Measurements from ENCODE around the gene CFAP210. TPM values are rescaled to one million over a fixed set of nuclear protein-coding genes. Genes with fewer than 3 reads are reported as not detected.
"Not testable (repeated sequence)": the region's sequence is repeated elsewhere in the genome, so short reads cannot be mapped to it uniquely, and the experiment has no call there.

The CFAP210 gene
- total RNA-seq, 3 donors from 2014 or later: 0.66 to 3.4 TPM; not detected in 1

DNA sequence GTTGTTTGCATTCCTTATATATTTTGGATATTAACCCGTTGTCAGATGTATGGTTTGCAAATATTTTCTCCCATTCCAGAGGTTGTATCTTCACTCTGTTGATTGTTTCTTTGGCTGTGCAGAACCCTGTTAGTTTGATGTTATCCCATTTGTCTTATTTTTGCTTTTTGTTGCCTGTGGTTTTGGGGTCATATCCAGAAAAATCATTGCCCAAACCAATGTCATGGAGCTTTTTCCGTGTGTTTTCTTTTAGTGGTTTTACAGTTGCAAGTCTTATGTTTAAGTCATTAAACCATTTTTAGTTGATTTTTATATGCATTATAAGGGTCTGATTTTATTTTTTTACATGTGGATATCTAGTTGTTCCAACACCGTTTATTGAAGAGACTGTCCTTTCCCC lies 74.3 kb downstream of the CFAP210 start:
- H3K27ac ChIP-seq: no peak overlapping the region
- intact Hi-C loops (cut with DNase I; ENCODE audit: low total_unique reads): no loop called here
- no peaks in the 10 kb centered on the region for H3K36me3 ChIP-seq
- H3K4me3 ChIP-seq: no peak overlapping the region
- H3K4me1 ChIP-seq: no peaks in the 10 kb centered on the region
- no peaks in the 10 kb centered on the region for H3K27me3 ChIP-seq
- DNase-seq (ENCODE audit: low spot score in 2 of 2): no peak
- no peak for TF ChIP-seq POLR2A (IDR thresholded peaks at IDR 0.05)
- TF ChIP-seq, protein P1, sequence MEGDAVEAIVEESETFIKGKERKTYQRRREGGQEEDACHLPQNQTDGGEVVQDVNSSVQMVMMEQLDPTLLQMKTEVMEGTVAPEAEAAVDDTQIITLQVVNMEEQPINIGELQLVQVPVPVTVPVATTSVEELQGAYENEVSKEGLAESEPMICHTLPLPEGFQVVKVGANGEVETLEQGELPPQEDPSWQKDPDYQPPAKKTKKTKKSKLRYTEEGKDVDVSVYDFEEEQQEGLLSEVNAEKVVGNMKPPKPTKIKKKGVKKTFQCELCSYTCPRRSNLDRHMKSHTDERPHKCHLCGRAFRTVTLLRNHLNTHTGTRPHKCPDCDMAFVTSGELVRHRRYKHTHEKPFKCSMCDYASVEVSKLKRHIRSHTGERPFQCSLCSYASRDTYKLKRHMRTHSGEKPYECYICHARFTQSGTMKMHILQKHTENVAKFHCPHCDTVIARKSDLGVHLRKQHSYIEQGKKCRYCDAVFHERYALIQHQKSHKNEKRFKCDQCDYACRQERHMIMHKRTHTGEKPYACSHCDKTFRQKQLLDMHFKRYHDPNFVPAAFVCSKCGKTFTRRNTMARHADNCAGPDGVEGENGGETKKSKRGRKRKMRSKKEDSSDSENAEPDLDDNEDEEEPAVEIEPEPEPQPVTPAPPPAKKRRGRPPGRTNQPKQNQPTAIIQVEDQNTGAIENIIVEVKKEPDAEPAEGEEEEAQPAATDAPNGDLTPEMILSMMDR (IDR thresholded peaks at IDR 0.05): no peak
- TF ChIP-seq POLR2AphosphoS5 (IDR thresholded peaks at IDR 0.05): no peak
- peaks cover 8% of the 10 kb centered on the region in 2 donors for H3K9me3 ChIP-seq

GRCh38 chr2:169615982-169616381 lies 78.2 kb downstream of the CFAP210 start:
- H3K4me1 ChIP-seq; H3K36me3 ChIP-seq; H3K27me3 ChIP-seq; intact Hi-C loops (cut with DNase I; ENCODE audit: low total_unique reads); H3K27ac ChIP-seq; H3K9me3 ChIP-seq; H3K4me3 ChIP-seq; DNase-seq (ENCODE audit: low spot score in 2 of 2): not testable (repeated sequence)

DNA sequence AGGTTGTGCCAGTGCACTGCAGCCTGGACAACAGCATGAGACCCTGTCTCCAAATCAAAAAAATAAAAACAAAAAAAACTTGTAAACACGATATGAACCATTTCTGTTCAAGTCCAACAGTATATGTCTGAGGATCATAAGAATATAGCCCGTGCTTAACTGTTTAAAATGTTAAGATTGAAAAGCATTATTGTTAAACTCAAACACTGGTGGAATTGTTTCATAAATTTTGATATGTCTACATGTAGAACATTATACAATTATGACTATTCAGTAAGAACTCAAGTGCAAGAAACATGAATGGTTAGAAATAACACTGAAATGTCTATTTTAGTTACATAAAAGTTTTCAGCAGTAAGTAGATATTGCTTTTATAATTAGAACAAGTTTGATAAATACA lies 80.3 kb downstream of the CFAP210 start:
- no peaks in the 10 kb centered on the region for H3K27me3 ChIP-seq
- H3K4me3 ChIP-seq: no peak overlapping the region
- no peaks in the 10 kb centered on the region for H3K4me1 ChIP-seq
- H3K27ac ChIP-seq: no peak overlapping the region
- no peak for TF ChIP-seq POLR2AphosphoS5 (IDR thresholded peaks at IDR 0.05)
- TF ChIP-seq, protein P1 (IDR thresholded peaks at IDR 0.05): no peak
- intact Hi-C loops (cut with DNase I; ENCODE audit: low total_unique reads): no loop called here
- H3K36me3 ChIP-seq: peaks cover 4% of the 10 kb centered on the region
- no peak for DNase-seq (ENCODE audit: low spot score in 2 of 2)
- peaks cover 8% of the 10 kb centered on the region in 2 donors for H3K9me3 ChIP-seq

DNA sequence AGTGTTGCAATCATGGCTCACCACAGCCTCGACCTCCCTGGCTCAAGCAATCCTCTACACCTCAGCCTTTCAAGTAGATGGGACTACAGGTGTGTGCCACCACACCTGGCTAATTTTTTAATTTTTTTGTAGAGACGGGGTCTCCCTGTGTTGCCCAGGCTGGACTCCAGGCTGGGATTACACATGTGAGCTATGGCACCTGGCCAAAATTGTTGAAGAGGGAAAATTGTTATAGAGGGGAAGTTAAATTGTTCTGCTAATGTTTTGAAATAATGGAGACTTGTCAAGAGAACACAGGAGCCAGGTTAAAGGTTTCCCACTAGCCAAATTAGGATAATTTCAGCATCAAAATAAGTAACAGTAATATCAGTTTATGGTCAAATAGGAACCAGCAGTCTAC lies 84.9 kb downstream of the CFAP210 start:
- H3K36me3 ChIP-seq: peaks cover 4% of the 10 kb centered on the region
- no peaks in the 10 kb centered on the region for H3K9me3 ChIP-seq
- no peak overlapping the region for H3K27ac ChIP-seq
- intact Hi-C loops (cut with DNase I; ENCODE audit: low total_unique reads): no loop called here
- DNase-seq (ENCODE audit: low spot score in 2 of 2): no peak
- no peak for TF ChIP-seq POLR2A (IDR thresholded peaks at IDR 0.05)
- TF ChIP-seq, protein P1 (IDR thresholded peaks at IDR 0.05): no peak
- no peak for TF ChIP-seq POLR2AphosphoS5 (IDR thresholded peaks at IDR 0.05)
- no peak overlapping the region for H3K4me3 ChIP-seq
- no peaks in the 10 kb centered on the region for H3K4me1 ChIP-seq
- no peaks in the 10 kb centered on the region for H3K27me3 ChIP-seq

DNA sequence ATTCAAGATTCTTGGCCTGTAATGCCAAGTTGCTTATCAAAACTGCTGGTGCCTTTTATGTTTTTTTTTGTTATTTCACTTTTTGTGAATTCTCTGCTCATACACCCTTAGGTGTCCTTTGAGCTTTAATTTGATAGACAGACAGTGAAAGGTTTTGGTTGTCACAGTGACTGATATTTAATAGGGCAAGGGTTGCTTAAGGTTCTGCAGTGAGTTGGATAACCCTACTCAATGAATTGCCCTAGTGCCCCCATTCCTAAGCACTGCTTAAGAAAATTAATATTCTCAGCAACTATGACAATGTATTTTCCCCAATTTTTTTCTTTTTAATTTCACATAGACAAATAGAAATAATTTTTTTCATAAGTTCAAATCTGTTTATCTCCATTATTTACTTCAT lies 94.6 kb downstream of the CFAP210 start:
- intact Hi-C loops (cut with DNase I; ENCODE audit: low total_unique reads): no loop called here

More for the DNA sequence above, 94.6 kb downstream of the CFAP210 start:
- no peak for DNase-seq (ENCODE audit: low spot score in 2 of 2)
- Histone ChIP-seq H3K4me3 (no peak overlapping the region), H3K9me3 (no peaks in the 10 kb centered on the region), H3K27me3 (no peaks in the 10 kb centered on the region), H3K4me1 (no peaks in the 10 kb centered on the region), H3K36me3 (no peaks in the 10 kb centered on the region), H3K27ac (no peak overlapping the region)
- TF ChIP-seq POLR2AphosphoS5 (IDR thresholded peaks at IDR 0.05): no peak
- TF ChIP-seq POLR2A (IDR thresholded peaks at IDR 0.05): no peak
- TF ChIP-seq, protein P1 (IDR thresholded peaks at IDR 0.05): no peak

All from breast epithelium (tissue), 4 donors.